Neuronal stem cell (in vitro differentiated cells): Measurements from ENCODE around the gene NGB.
A peak's percentile ranks its signal among the peaks of the same experiment; 100 is the strongest.

Source experiments
- DNase-seq: peaks from one replicate; pipeline ENCODE4 v3.0.0-alpha.2; 2013; ENCODE audit warnings: low spot score
- H2AFZ ChIP-seq: one replicate; pipeline ENCODE4 v1.6.1; 2013; ENCODE audit warnings: mild to moderate bottlenecking, low read length, inconsistent platforms
- H2AK5ac ChIP-seq: 2 replicates; pipeline ENCODE4 v1.6.1; 2013; ENCODE audit warnings: low read depth, mild to moderate bottlenecking, inconsistent platforms, low read length, moderate library complexity, mixed read lengths
- H2BK120ac ChIP-seq: 2 replicates; pipeline ENCODE4 v1.6.1; 2013; ENCODE audit warnings: low read depth, mild to moderate bottlenecking, inconsistent platforms, low read length, moderate library complexity, mixed read lengths
- H2BK12ac ChIP-seq: one replicate; pipeline ENCODE4 v1.6.1; 2013; ENCODE audit warnings: low read length, inconsistent platforms
- H2BK15ac ChIP-seq: 2 replicates; pipeline ENCODE4 v1.6.1; 2013; ENCODE audit warnings: mild to moderate bottlenecking, low read length, inconsistent platforms, mixed read lengths
- H2BK5ac ChIP-seq: one replicate; pipeline ENCODE4 v1.6.1; 2013; ENCODE audit warnings: inconsistent platforms, mild to moderate bottlenecking, low read length, moderate library complexity
- H3K14ac ChIP-seq: one replicate; pipeline ENCODE4 v1.6.1; 2013; ENCODE audit warnings: low read length, inconsistent platforms
- H3K18ac ChIP-seq: 2 replicates; pipeline ENCODE4 v1.6.1; 2013; ENCODE audit warnings: low read length, inconsistent platforms
- H3K23ac ChIP-seq: 2 replicates; pipeline ENCODE4 v1.6.1; 2013; ENCODE audit warnings: low read depth, mild to moderate bottlenecking, mixed read lengths, low read length, inconsistent platforms; ENCODE audit not compliant: poor library complexity
- H3K27ac ChIP-seq: replicated peaks from 3 replicates; pipeline ENCODE4 v1.5.1; 2013; ENCODE audit warnings: low read length, inconsistent platforms
- H3K27me3 ChIP-seq, 3 experiments: 2 replicates each; pipeline ENCODE4 v1.6.1; 2013; ENCODE audit warnings: low read length in 3 of 3, mild to moderate bottlenecking in 2 of 3, inconsistent platforms in 1 of 3, low read depth in 1 of 3, mixed read lengths in 1 of 3, moderate library complexity in 1 of 3; ENCODE audit not compliant: control insufficient read depth in 3 of 3, insufficient read depth in 3 of 3
- H3K36me3 ChIP-seq, 2 donors: replicated peaks in 1 of 2; 2 replicates each; pipeline ENCODE4 v1.6.1; 2013; ENCODE audit warnings: low read length in 2 of 2; ENCODE audit not compliant: control insufficient read depth in 2 of 2, insufficient read depth in 2 of 2
- H3K4ac ChIP-seq: 2 replicates; pipeline ENCODE4 v1.6.1; 2013; ENCODE audit warnings: inconsistent platforms, mild to moderate bottlenecking, low read length, moderate library complexity
- H3K4me1 ChIP-seq, 2 donors: 1 replicate in 1 of 2; 2 replicates in 1 of 2; pipeline ENCODE4 v1.6.1; 2013; ENCODE audit warnings: low read length in 2 of 2, low read depth in 1 of 2; ENCODE audit not compliant: control insufficient read depth in 2 of 2, insufficient read depth in 1 of 2
- H3K4me2 ChIP-seq: one replicate; pipeline ENCODE4 v1.6.1; 2013; ENCODE audit warnings: mild to moderate bottlenecking, low read length, inconsistent platforms; ENCODE audit not compliant: insufficient read depth, poor library complexity, severe bottlenecking
- H3K4me3 ChIP-seq, 2 donors: 2 replicates each; pipeline ENCODE4 v1.5.1; 2013; ENCODE audit warnings: low read length in 2 of 2, mild to moderate bottlenecking in 2 of 2, inconsistent platforms in 1 of 2, moderate library complexity in 1 of 2
- H3K79me1 ChIP-seq: one replicate; pipeline ENCODE4 v1.6.1; 2013; ENCODE audit warnings: low read depth, mild to moderate bottlenecking, inconsistent platforms, low read length, moderate library complexity
- H3K9ac ChIP-seq: one replicate; pipeline ENCODE4 v1.6.1; 2013; ENCODE audit warnings: mild to moderate bottlenecking, low read depth, low read length, inconsistent platforms; ENCODE audit not compliant: poor library complexity
- H3K9me3 ChIP-seq, 2 donors: replicated peaks in 1 of 2; 2 replicates each; pipeline versions ENCODE3 to v1.6.1; 2013; ENCODE audit warnings: low read length in 2 of 2, mild to moderate bottlenecking in 2 of 2, inconsistent platforms in 1 of 2, low read depth in 1 of 2, mixed read lengths in 1 of 2, moderate library complexity in 1 of 2; ENCODE audit not compliant: control insufficient read depth in 2 of 2, insufficient read depth in 1 of 2
- H4K8ac ChIP-seq: one replicate; pipeline ENCODE4 v1.6.1; 2013; ENCODE audit warnings: low read depth, mild to moderate bottlenecking, inconsistent platforms, low read length, moderate library complexity
- H4K91ac ChIP-seq: one replicate; pipeline ENCODE4 v1.6.1; 2013; ENCODE audit warnings: low read length, low read depth, mild to moderate bottlenecking, inconsistent platforms; ENCODE audit not compliant: poor library complexity
- WGBS, 2 donors: extraction: QIAGEN DNeasy Blood & Tissue Kit; methylation state at CpG; one replicate each; pipeline ENCODE4 v1.1.7; 2013; ENCODE audit warnings: missing lambda C conversion rate in 2 of 2, mixed read lengths in 1 of 2; ENCODE audit not compliant: insufficient read length in 2 of 2, insufficient replicate concordance in 1 of 2; ENCODE audit errors: extremely low coverage in 2 of 2; 5-methylcytosine and 5-hydroxymethylcytosine counted together

Gene NGB

DNA sequence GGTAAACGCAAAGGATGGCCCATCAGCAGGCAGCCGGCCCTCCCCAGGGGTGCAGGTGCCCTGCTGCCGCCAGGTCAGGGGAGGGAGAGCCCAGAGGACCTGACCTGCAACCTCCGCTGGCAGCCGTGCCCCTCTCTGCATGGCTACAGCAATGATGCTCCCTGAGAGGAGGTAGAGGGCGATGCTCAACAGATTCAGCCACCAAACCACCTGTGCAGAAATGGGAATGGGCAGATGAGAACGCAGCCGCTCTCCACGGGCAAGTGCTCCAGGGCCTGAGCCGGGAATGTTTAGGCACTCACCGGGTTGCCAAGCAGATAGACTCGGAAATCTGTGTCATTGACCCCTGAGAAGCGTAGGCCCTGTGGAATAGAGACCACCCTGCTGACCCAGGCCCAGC lies 8.7 kb upstream of the NGB start:
- Histone ChIP-seq H3K14ac (peak overlapping the region; percentile 25), H3K4ac (no peak overlapping the region), H3K4me2 (no peak overlapping the region), H4K8ac (no peak overlapping the region), H3K36me3 (peaks cover 28 to 54% of the 10 kb centered on the region in 2 donors), H3K9ac (no peak overlapping the region), H3K9me3 (no peaks in the 10 kb centered on the region), H2AFZ (no peak overlapping the region), H3K27me3 (no peaks in the 10 kb centered on the region), H3K18ac (no peak overlapping the region), H2BK15ac (no peak overlapping the region), H2BK120ac (no peak overlapping the region), H3K27ac (no peak overlapping the region), H2BK5ac (no peak overlapping the region), H2BK12ac (no peak overlapping the region), H3K23ac (no peak overlapping the region), H3K79me1 (no peaks in the 10 kb centered on the region), H3K4me1 (peaks cover 8 to 25% of the 10 kb centered on the region in 2 donors), H3K4me3 (no peak overlapping the region), H2AK5ac (no peak overlapping the region), H4K91ac (no peak overlapping the region)
- no CpG with 5 or more reads among the region's 13 CpGs for WGBS, 2 donors
- DNase-seq: no peak

DNA sequence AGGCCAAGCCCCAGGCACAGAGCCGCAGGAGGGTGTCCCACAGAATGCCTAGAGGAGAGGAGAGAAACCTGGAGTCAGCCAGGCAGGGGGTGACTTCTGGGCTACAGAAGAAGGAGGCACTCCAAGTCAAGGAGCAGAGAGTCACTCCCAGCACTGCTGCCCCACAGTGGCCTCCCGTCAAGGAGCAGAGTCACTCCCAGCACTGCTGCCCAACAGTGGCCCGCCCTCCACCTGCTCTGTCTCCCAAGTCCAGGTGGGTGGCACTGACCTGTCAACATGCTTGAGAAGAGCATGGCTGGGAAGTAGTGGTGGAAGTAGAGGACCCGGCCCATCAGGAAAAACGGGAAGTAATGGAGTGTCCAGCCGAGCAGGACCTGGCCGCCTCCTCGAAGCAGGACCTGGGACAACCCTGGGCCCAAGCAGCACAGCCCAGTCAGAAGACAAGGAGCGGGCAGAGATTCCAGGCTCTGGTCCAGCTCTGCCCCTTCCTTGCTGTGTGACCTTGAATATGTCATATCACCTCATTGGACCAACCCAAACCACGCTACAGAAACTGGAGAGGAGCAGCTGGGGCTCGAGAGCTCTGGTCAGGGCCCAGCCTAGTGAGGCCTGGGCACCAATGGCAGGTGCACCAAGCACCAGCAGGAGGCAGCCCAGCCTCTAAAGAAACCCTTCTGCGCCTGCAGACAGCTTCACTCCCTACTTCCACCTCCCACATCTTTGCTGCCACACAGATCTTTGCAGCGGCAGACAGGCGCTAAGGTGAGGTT lies 7.6 kb upstream of the NGB start:
- DNase-seq: no peak
- no CpG with 5 or more reads among the region's 14 CpGs for WGBS, 2 donors

DNA sequence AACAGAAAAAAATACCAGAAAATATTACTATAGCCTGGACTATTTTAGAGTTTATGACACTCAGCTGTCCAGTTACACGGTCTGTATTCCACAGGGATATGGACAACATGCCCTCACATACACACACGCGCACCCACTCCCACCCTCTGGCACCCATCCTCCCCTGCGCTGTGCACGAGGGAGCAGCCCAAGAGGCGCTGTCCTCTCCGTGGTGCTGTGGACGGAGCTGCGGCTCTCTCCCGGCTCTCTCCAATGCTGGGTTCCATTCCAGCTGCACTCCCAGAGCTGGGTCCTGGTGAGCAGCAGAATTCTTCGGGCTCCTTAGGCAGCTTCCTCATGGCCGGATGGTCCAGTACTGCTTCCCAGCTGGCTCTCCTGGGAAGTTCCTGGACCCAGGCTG lies 6.0 kb upstream of the NGB start:
- Histone ChIP-seq H4K8ac (no peak overlapping the region), H3K9ac (no peak overlapping the region), H3K79me1 (no peaks in the 10 kb centered on the region), H3K18ac (no peak overlapping the region), H4K91ac (no peak overlapping the region), H3K9me3 (peaks cover 2 to 7% of the 10 kb centered on the region in 2 donors), H3K4me3 (no peak overlapping the region), H2BK120ac (no peak overlapping the region), H3K27ac (no peak overlapping the region), H2BK5ac (no peak overlapping the region), H2AK5ac (no peak overlapping the region), H3K36me3 (peaks cover 19 to 36% of the 10 kb centered on the region in 2 donors), H3K4ac (no peak overlapping the region), H2AFZ (no peak overlapping the region), H3K23ac (no peak overlapping the region), H2BK12ac (no peak overlapping the region), H3K14ac (no peak overlapping the region), H3K27me3 (peaks cover 0 to 12% (median 7%) of the 10 kb centered on the region in 3 experiments), H3K4me1 (peaks cover 8 to 13% of the 10 kb centered on the region in 2 donors), H3K4me2 (no peak overlapping the region), H2BK15ac (no peak overlapping the region)
- DNase-seq: no peak
- no CpG with 5 or more reads among the region's 12 CpGs for WGBS, 2 donors

More for the DNA sequence above, 7.6 kb upstream of the NGB start:
- Histone ChIP-seq H3K23ac (no peak overlapping the region), H3K14ac (no peak overlapping the region), H3K27ac (no peak overlapping the region), H4K8ac (no peak overlapping the region), H3K4me3 (no peak overlapping the region), H2AFZ (no peak overlapping the region), H2BK12ac (no peak overlapping the region), H3K27me3 (no peaks in the 10 kb centered on the region), H2AK5ac (no peak overlapping the region), H3K18ac (no peak overlapping the region), H3K4ac (no peak overlapping the region), H2BK15ac (no peak overlapping the region), H4K91ac (no peak overlapping the region), H3K36me3 (peaks cover 22 to 44% of the 10 kb centered on the region in 2 donors), H3K9ac (peak overlapping the region; percentile 31), H3K4me1 (peaks cover 8 to 25% of the 10 kb centered on the region in 2 donors), H2BK120ac (no peak overlapping the region), H3K4me2 (no peak overlapping the region), H2BK5ac (peak overlapping the region; percentile 27), H3K9me3 (peaks cover 2% of the 10 kb centered on the region in 2 donors), H3K79me1 (no peaks in the 10 kb centered on the region)

DNA sequence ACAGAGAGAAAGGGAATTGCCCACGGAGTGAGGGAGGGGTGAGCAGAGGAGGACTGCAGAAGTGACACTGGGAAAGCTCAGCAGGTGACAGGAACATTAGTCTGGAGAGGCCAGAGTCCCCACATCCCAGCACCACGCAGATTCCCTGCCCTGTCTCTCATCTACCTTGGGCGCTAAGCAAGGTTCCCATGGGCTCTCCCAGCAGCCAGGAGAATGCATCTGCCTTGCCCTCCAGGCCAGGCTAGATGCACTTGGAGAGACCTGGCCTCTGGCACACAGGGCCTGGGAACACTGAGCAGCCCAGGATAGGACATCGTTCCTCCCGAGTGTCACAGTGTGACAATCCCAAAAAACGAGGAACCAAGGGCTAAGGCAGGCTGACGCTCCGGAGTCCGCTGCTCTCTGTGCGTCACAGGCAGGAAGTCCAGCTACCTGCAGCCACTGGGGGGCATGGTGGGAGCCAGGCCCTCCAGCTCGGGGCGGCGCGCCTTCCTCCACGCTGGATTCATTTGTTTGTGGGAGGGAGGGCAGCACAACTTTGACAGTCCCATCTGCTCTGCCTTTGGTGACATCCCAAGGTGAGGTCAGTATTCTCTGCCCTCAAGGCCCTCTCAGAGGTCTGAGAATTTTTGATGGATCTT lies 5.4 kb upstream of the NGB start:
- Histone ChIP-seq H3K4ac (no peak overlapping the region), H3K4me2 (no peak overlapping the region), H3K9me3 (peaks cover 2 to 7% of the 10 kb centered on the region in 2 donors), H3K9ac (no peak overlapping the region), H3K18ac (no peak overlapping the region), H3K27me3 (peaks cover 0 to 16% (median 10%) of the 10 kb centered on the region in 3 experiments), H2BK120ac (no peak overlapping the region), H3K14ac (no peak overlapping the region), H3K27ac (no peak overlapping the region), H3K23ac (peak overlapping the region; percentile 48), H2AFZ (no peak overlapping the region), H2BK5ac (no peak overlapping the region), H4K8ac (no peak overlapping the region), H2BK15ac (no peak overlapping the region), H3K79me1 (no peaks in the 10 kb centered on the region), H2AK5ac (no peak overlapping the region), H3K4me1 (peaks cover 7 to 8% of the 10 kb centered on the region in 2 donors), H2BK12ac (no peak overlapping the region), H3K36me3 (peaks cover 19 to 36% of the 10 kb centered on the region in 2 donors), H4K91ac (no peak overlapping the region), H3K4me3 (no peak overlapping the region)
- no CpG with 5 or more reads among the region's 15 CpGs for WGBS, 2 donors
- no peak for DNase-seq
